Measurements from ENCODE around the gene MUCL3.
"Not testable (repeated sequence)": the region's sequence is repeated elsewhere in the genome, so short reads cannot be mapped to it uniquely, and the experiment has no call there.

Gene MUCL3

GRCh38 chr6:30979690-30980089, 38.9 kb downstream of the MUCL3 start:
- no peak for DNase-seq (ENCODE audit: low read depth)

- DNase-seq (ENCODE audit: low read depth), result no peak
These were observed 41.4 kb downstream of the MUCL3 start for GRCh38 chr6:30981942-30982772.

GRCh38 chr6:30983439-30983838, 42.7 kb downstream of the MUCL3 start, which contains the start of gene MUC21:
Gene MUC21 (plus strand): TSS chr6:30983718. CDS start chr6:30983959, 241 bp downstream.
- no peak for DNase-seq (ENCODE audit: low read depth)

GRCh38 chr6:30985490-30985889, 44.7 kb downstream of the MUCL3 start:
- no peak for DNase-seq (ENCODE audit: low read depth)

GRCh38 chr6:30987304-30987703, 46.5 kb downstream of the MUCL3 start:
- no peak for DNase-seq (ENCODE audit: low read depth)

GRCh38 chr6:30988209-30988825, 47.5 kb downstream of the MUCL3 start:
- no peak for DNase-seq (ENCODE audit: low read depth)

GRCh38 chr6:30990422-30991086, 49.8 kb downstream of the MUCL3 start:
- DNase-seq (ENCODE audit: low read depth), result no peak

GRCh38 chr6:30991891-30992290, 51.1 kb downstream of the MUCL3 start:
- DNase-seq (ENCODE audit: low read depth), result no peak

GRCh38 chr6:30997301-30997700, 56.5 kb downstream of the MUCL3 start:
- no peak for DNase-seq (ENCODE audit: low read depth)

GRCh38 chr6:30998785-30999184, 58.0 kb downstream of the MUCL3 start:
- no peak for DNase-seq (ENCODE audit: low read depth)

- not testable (repeated sequence) for DNase-seq (ENCODE audit: low read depth)
These were observed 59.5 kb downstream of the MUCL3 start for GRCh38 chr6:31000067-31000860.

GRCh38 chr6:31001281-31001888, 60.6 kb downstream of the MUCL3 start:
- DNase-seq (ENCODE audit: low read depth), result no peak

GRCh38 chr6:31002471-31002870, 61.7 kb downstream of the MUCL3 start:
- no peak for DNase-seq (ENCODE audit: low read depth)

All from activated T-helper 1 cell treated with Interleukin-2 at 50 U/mL for 16 hours (primary cell).